Measurements from ENCODE around the gene RAPGEF5. TPM values are rescaled to one million over a fixed set of nuclear protein-coding genes. Genes with fewer than 3 reads are reported as not detected.

The RAPGEF5 gene
- total RNA-seq, 4 donors from 2014 or later = 7.4 to 16.2 (median 12.1) TPM

DNA sequence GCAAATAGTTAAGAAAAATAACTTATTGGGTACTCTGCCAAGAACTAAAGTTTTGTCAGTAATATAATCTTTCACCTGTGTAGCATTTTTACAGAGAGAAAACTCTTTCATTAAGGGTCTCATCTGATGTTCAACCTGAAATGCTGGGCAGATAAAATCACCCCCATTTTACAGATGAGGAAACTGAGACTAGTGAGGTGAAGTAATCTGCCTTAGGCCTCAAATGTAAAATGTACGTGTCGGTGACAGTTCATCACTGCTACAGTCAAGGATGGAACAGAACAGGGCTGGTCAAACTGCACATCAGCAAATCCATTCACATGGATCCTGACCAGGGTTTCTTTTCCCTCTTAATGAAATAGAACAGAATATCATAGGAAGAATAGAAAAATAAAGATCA, 121.8 kb downstream of the RAPGEF5 start:
- peaks cover 0 to 7% of the 10 kb centered on the region in 2 donors for H3K4me1 ChIP-seq
- H3K9me3 ChIP-seq = no peaks in the 10 kb centered on the region
- no peaks in the 10 kb centered on the region for H3K36me3 ChIP-seq
- ATAC-seq = no peak
- H3K4me3 ChIP-seq = no peak overlapping the region
- no peak overlapping the region for H3K27ac ChIP-seq
- no peak for DNase-seq
- no peaks in the 10 kb centered on the region for H3K27me3 ChIP-seq
- intact Hi-C loops (cut with DNase I; ENCODE audit: low total_unique reads) (no loop called here), in situ Hi-C loops (cut with MboI; ENCODE audit: low sequenced_read_pairs in 4 of 4) (no loop called here)
- no peak for TF ChIP-seq POLR2A (IDR thresholded peaks at IDR 0.05)
- TF ChIP-seq, protein P1, sequence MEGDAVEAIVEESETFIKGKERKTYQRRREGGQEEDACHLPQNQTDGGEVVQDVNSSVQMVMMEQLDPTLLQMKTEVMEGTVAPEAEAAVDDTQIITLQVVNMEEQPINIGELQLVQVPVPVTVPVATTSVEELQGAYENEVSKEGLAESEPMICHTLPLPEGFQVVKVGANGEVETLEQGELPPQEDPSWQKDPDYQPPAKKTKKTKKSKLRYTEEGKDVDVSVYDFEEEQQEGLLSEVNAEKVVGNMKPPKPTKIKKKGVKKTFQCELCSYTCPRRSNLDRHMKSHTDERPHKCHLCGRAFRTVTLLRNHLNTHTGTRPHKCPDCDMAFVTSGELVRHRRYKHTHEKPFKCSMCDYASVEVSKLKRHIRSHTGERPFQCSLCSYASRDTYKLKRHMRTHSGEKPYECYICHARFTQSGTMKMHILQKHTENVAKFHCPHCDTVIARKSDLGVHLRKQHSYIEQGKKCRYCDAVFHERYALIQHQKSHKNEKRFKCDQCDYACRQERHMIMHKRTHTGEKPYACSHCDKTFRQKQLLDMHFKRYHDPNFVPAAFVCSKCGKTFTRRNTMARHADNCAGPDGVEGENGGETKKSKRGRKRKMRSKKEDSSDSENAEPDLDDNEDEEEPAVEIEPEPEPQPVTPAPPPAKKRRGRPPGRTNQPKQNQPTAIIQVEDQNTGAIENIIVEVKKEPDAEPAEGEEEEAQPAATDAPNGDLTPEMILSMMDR (IDR thresholded peaks at IDR 0.05 in 4 of 5, conservative IDR thresholded peaks at IDR 0.05 in 1 of 5) = no peak

DNA sequence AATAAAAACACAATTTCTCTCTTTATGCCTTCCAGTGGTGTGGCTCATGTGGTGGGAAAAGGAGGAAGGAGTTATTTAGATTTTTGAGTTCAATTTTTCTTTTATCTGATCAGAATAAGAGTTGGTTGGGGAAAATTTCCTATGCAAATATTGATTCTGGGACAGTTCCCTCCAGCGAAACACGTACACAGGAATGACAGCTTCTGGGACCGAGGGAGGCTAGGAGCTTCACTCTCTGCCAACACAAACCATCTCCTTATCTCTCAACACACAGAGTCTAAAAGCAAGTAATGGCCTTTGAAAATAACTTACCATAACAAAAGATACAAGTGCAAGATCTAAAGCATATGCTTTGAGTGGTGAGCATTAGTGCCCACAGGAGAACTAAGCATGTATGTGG, 122.7 kb downstream of the RAPGEF5 start:
- ATAC-seq (no peak), DNase-seq (no peak)
- H3K27me3 ChIP-seq = no peaks in the 10 kb centered on the region
- H3K36me3 ChIP-seq = no peaks in the 10 kb centered on the region
- no peaks in the 10 kb centered on the region for H3K9me3 ChIP-seq
- peaks cover 0 to 7% of the 10 kb centered on the region in 2 donors for H3K4me1 ChIP-seq
- no peak for TF ChIP-seq POLR2A (IDR thresholded peaks at IDR 0.05)
- TF ChIP-seq, protein P1 (IDR thresholded peaks at IDR 0.05 in 4 of 5, conservative IDR thresholded peaks at IDR 0.05 in 1 of 5) = no peak
- no peak overlapping the region for H3K27ac ChIP-seq
- intact Hi-C loops (cut with DNase I; ENCODE audit: low total_unique reads) = no loop called here
- in situ Hi-C loops (cut with MboI; ENCODE audit: low sequenced_read_pairs in 4 of 4) = no loop called here
- H3K4me3 ChIP-seq = no peak overlapping the region

- Histone ChIP-seq H3K36me3 (no peaks in the 10 kb centered on the region), H3K4me3 (no peak overlapping the region), H3K27me3 (no peaks in the 10 kb centered on the region), H3K9me3 (no peaks in the 10 kb centered on the region), H3K4me1 (no peaks in the 10 kb centered on the region), H3K27ac (no peak overlapping the region)
- TF ChIP-seq, protein P1 (IDR thresholded peaks at IDR 0.05 in 4 of 5, conservative IDR thresholded peaks at IDR 0.05 in 1 of 5) = no peak
- no peak for TF ChIP-seq POLR2A (IDR thresholded peaks at IDR 0.05)
- intact Hi-C loops (cut with DNase I; ENCODE audit: low total_unique reads) (no loop called here), in situ Hi-C loops (cut with MboI; ENCODE audit: low sequenced_read_pairs in 4 of 4) (no loop called here)
- ATAC-seq = no peak
- DNase-seq = no peak
These were observed 125.1 kb downstream of the RAPGEF5 start for GRCh38 chr7:22231806-22232205.

- TF ChIP-seq POLR2A (IDR thresholded peaks at IDR 0.05) = no peak
- TF ChIP-seq, protein P1 (IDR thresholded peaks at IDR 0.05 in 4 of 5, conservative IDR thresholded peaks at IDR 0.05 in 1 of 5) = no peak
- DNase-seq (no peak), ATAC-seq (no peak)
- no peaks in the 10 kb centered on the region for H3K4me1 ChIP-seq
- no peaks in the 10 kb centered on the region for H3K36me3 ChIP-seq
- in situ Hi-C loops (cut with MboI; ENCODE audit: low sequenced_read_pairs in 4 of 4) = no loop called here
- H3K27ac ChIP-seq = no peak overlapping the region
- no peaks in the 10 kb centered on the region for H3K9me3 ChIP-seq
- H3K4me3 ChIP-seq = no peak overlapping the region
- H3K27me3 ChIP-seq = no peaks in the 10 kb centered on the region
- intact Hi-C loops (cut with DNase I; ENCODE audit: low total_unique reads) = no loop called here
These were observed 125.8 kb downstream of the RAPGEF5 start for GRCh38 chr7:22231141-22231540.

GRCh38 chr7:22230238-22230637, 126.7 kb downstream of the RAPGEF5 start:
- Histone ChIP-seq H3K27me3 (no peaks in the 10 kb centered on the region), H3K4me3 (no peak overlapping the region), H3K27ac (no peak overlapping the region), H3K36me3 (no peaks in the 10 kb centered on the region), H3K4me1 (no peaks in the 10 kb centered on the region), H3K9me3 (no peaks in the 10 kb centered on the region)
- ATAC-seq (no peak), DNase-seq (no peak)
- in situ Hi-C loops (cut with MboI; ENCODE audit: low sequenced_read_pairs in 4 of 4) (no loop called here), intact Hi-C loops (cut with DNase I; ENCODE audit: low total_unique reads) (no loop called here)
- TF ChIP-seq, protein P1 (IDR thresholded peaks at IDR 0.05 in 4 of 5, conservative IDR thresholded peaks at IDR 0.05 in 1 of 5) = no peak
- TF ChIP-seq POLR2A (IDR thresholded peaks at IDR 0.05) = no peak

Measured in gastrocnemius medialis (tissue), 4 donors.